Measurements from ENCODE around the gene MAP3K19.
"Not testable (repeated sequence)": the region's sequence is repeated elsewhere in the genome, so short reads cannot be mapped to it uniquely, and the experiment has no call there.

The MAP3K19 gene

DNA sequence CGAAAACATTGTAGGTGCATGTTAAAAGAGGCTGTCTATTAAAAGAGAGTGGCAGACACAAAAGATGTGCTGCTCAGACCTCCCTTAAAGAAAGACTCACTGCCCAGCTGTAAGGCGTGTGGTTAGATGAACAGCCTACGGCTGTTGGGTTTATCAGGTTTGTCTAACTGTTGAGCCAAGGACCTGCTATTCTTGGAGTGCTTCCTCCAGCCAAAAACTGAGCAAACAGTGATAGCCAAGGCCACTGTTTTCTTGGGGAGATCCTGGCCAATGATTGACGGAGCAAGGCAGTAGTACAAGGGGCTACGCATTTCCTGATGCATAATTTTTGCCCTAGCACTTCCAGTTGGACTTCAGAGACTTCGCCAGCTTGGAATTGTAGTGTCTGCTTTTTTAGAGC lies 3.4 kb upstream of the MAP3K19 start:
- no peak for DNase-seq (ENCODE audit: low read depth)

DNA sequence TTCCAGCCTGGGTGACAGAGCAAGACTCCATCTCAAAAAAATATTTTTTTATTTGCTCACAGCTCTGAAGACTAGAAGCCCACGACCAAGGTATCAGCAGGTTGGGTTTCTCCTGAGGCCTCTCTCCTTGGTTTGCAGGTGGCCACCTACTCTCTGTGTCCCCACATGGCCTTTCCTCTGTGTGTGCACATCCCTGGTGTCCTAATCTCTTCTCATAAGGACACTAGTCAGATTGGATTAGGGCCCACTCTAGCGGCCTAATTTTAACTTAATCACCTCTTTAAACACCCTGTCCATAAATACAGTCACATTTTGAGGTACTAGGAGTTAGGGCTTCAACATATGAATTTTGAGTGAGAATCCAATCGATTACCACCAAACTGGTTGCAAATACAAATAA lies 2.9 kb upstream of the MAP3K19 start:
- DNase-seq (ENCODE audit: low read depth), result no peak

DNA sequence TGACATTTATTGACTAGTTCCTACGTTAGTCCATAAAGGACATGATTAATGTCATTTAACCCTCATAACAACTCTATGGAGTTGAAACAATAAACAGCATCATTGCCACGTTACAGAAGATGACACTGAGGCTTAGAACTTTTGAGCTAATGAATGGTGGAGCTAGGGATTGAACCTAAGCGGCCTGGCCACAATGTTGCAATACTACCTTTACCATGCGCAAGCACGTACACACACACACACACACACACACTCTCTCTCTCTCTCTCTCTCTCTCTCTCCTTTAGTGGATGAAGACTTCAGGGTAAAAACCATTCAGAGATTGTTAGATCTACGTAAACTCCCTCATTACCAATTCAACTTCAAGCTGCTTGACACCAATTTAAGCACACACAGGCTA lies 875 bp upstream of the MAP3K19 start:
- no peak for DNase-seq (ENCODE audit: low read depth)

DNA sequence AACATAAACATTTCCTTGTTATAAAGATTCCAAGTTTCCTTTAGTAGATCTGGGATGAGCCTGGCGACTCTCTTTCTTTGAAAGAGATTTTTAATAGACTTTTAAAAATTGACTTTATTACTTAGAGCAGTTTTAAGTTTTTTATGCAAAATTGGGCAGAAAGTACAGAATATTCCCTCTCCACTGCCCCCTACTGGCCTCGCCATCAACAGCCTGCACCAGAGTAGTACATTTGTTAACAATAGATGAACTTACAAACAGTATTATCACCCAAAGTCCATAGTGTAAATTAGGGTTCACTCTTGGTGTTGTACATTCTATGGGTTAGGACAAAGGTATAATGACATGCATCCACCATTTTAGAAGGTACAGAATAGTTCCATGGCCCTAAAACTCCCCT lies 3.9 kb downstream of the MAP3K19 start:
- DNase-seq (ENCODE audit: low read depth), result no peak

DNA sequence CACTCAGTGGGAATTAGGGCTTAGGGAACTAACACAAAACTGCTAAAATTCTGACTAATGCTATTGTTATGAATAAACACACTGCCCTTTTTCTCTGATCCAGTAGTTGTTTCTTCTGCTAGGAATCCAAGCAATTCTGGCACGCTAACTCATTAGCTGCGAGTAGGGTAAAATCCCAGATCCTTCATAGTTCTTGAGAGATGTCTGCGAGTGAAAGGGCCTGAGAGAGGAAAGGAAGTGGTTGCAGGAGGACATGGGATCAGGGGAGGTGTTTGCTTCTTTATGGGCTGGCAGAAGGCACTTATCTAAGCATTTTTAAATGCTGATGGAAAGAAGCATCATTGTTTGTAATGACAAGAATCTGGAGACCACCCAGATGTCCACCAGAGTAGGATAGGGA lies 9.4 kb downstream of the MAP3K19 start:
- no peak for DNase-seq (ENCODE audit: low read depth)

DNA sequence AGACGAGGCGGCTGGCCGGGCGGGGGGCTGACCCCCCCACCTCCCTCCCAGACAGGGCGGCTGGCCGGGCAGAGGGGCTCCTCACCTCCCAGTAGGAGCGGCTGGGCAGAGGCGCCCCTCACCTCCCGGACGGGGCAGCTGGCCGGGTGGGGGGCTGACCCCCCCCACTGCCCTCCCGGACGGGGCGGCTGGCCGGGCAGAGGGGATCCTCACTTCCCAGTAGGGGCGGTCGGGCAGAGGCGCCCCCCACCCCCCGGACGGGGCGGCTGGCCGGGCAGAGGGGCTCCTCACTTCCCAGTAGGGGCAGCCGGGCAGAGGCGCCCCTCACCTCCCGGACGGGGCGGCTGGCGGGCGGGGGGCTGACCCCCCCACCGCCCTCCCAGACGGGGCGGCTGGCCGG lies 14.0 kb downstream of the MAP3K19 start:
- DNase-seq (ENCODE audit: low read depth), result not testable (repeated sequence)

DNA sequence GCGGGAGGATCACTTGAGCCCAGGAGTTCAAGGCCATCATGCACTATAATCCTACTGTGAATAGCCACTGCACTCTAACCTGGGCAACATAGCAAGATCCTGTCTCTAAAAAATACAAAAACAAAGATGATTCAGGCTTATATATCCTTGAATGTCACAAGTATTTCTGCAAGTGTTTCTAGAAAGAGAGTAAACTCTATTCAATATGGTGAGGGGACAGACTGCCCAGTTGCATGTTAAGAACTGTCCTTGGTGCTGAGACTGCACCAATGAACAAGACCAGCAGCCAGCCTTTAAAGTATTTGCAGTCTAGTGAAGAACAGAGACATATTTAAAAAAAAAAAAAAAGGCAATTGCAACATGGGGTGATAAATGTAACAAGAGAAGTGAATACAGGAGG lies 16.4 kb downstream of the MAP3K19 start:
- DNase-seq (ENCODE audit: low read depth), result no peak

DNA sequence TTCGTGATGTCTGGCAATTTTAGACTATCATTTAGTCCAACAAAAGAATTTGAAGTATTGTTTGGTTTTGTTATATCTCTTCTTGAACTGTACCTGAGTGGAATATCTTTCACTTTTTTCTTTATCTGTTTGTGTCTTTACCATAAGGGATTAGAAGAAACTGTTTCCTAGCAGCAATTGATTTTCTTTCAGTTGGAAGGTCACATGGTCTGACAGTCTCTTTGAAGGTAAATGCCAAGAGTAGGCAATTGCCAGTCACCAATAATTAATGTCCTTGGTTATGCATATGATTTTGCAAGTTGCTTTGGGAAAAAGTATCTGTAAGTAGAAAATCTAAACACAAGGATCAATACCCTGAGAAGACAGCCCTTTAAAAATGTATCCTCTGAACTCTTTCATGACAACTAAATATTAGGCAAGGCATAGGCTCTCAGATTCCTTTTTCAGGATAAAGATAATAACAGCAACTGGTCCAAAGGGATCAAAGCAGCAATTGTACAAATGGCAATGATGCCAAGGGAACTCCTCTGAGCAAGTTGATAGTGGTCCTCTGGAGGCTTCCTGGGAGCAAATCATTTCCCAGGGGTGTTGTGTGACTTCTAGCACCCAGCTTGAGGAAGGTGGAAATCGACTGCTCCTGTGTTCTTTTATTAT lies 17.6 kb downstream of the MAP3K19 start:
- DNase-seq (ENCODE audit: low read depth), result no peak

DNA sequence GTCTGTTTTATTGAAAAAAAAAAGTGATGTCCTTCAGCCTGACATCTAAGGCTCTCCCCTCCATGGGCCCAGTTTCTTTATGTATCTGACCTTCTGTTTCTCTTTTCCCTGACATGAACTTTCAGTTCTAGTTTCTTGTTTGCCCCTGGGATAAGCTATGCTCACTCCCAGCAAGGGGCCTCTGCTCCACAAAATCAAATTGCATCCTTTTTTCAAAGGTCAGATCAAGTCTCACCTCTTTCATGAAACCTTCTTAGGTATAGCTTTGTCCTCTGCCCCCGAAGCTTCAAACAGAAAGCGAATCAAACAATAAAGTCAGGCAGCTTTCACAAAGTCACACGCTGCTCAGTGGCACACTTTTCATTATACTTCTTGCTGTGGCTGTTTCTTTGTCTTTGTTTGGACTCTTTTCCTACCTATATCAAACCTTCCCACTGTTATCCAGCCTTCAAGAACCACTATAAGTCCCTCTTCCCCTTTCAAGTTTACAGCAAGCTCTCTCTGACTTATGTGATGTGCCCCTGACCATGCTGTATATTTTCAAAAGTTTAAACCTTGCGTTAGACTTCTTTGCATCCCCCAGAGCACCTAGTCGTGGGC lies 23.3 kb downstream of the MAP3K19 start:
- DNase-seq (ENCODE audit: low read depth), result no peak

DNA sequence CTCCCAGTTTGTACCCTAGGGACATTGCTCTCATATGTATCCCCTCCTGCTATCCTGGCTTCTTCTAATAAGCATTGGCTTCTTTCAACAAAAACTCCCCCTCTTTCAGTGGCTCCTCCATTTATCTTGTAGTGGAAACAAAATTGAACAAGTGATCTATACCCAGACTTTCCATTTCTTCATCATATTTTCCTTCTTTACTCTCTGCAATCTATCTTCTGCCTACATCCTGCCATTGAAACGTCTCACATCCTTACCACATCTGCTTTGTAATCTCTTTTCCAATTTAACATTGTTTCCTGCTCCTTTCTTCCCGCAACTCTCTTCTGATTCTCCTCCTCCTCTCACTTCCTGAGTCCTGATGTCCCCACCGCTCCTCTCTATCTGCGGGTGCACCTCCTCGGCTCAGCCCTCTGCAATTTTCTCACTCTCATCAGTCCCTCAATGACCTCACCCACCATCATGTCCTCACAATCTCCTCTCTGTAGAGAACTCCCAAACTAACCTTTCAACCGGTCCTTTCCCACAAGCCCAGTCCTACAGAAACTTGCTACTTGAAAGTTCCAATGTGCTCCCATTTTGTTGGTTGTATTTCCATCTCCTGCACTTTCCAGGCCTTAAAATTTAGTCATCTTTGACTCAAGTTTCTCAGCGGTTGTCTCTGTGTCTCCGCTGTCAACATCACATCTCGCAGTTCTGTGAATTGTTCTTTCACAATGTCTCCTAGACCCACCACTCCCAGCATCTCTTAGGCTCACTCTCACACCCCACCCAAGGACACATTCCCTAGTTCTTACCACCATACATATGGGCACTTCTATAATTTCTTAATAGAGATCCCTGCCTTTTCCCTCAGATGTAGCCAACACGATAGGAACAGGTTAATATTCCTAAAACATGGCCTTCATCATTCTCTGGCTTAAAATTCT lies 24.0 kb downstream of the MAP3K19 start:
- DNase-seq (ENCODE audit: low read depth), result no peak

DNA sequence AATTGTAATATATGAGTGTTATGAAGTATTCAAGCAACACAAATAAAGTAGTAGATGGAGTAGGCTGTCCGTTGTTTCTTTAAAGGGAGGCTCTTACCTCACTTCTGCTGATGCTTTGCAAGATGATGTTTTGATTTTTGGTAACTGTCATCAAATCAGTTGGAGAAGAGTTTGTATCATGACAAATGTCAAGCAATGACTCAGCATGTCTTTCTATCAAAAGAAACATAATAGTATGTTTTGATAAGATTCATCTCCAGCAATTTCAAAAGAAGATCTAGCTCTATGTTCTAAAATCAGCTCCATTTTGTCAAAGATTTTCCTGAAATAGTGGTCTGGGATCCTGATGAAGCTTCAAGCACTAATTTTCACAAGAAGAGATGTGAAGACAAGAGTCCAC lies 25.6 kb downstream of the MAP3K19 start:
- no peak for DNase-seq (ENCODE audit: low read depth)

DNA sequence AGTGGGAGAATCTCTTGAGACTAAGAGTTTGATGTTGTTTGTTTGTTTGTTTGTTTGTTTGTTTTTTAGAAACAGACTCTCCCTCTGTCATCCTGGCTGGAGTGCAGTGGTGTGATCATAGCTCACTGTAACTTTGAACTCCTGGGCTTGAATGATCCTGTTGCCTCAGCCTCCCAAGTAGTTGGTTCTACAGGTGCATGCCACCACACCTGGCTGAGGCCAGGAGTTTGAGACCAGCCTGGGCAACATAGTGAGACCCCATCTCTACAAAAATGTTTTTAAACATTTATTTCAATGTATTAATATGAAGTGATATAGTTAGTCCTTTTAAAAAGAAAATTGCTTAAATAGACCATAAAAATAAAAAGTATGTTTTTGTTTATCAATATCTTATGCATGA lies 35.6 kb downstream of the MAP3K19 start:
- DNase-seq (ENCODE audit: low read depth), result no peak

DNA sequence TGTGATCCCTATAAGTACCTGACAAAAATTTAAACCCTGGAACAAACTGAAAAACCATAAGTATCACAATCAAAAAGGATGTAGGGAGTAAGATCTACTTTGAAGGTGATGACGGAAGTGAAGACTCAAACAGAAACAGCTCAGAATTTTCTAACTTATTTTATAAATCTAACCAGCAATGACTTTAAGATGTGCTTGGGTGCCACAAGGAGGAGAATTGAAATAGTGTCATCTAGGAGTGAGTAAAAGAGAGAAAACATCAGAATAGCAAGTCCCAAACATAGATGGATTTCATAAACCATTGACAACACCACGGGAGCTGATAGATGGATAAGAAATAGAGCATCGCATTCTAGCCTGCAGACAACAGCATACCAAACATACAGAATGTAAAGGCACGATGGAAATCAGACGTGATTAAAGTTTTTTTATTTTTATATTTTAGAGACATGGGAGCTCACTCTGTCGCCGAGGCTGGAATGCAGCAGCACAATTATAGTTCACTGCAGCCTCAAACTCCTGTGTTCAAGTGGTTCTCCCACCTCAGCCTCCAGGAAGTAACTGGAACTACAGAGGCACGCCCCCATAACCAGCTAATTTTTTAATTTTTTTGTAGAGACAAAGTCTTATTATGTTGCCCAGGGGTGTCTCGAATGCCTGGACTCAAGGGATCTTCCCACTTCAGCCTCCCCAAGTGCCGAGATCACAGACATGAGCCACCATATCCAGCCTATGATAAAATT lies 36.9 kb downstream of the MAP3K19 start:
- no peak for DNase-seq (ENCODE audit: low read depth)

DNA sequence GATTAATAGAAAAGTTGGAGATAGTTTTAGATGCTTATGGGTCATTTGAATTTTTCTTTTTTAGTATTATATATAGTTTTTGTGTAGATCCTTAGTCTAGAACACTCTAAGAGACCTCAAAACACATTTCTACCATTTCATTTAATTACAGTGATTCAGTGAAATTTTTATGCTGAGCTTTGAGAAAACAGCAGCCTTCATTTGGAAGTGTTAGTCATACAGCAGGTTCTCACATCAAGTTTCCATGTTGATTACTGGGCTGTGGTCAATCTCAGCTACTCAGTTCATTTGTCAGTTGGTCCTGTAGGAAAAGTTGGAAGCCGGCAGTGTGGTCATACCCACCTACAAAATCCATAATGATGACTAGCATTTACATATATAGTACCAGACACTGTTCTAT lies 37.9 kb downstream of the MAP3K19 start:
- DNase-seq (ENCODE audit: low read depth), result no peak

DNA sequence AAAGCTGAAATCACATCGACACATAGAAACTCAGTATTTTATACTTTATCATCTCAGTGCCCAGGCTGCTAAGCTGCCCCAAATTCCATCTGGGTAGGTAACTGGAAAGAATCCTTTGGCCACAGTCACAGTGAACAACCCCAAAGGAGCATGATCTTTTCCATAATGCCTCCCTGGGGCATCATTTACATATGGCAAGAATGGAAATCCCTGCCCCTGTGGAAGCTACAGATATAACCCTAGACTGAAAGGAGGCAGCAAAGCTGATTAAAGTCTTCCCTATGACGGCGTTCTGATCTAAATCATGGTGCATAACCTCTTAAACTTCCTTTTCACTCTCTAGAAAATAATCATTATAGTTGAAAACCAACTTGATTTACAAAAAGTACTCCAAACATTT lies 41.5 kb downstream of the MAP3K19 start:
- DNase-seq (ENCODE audit: low read depth), result no peak

DNA sequence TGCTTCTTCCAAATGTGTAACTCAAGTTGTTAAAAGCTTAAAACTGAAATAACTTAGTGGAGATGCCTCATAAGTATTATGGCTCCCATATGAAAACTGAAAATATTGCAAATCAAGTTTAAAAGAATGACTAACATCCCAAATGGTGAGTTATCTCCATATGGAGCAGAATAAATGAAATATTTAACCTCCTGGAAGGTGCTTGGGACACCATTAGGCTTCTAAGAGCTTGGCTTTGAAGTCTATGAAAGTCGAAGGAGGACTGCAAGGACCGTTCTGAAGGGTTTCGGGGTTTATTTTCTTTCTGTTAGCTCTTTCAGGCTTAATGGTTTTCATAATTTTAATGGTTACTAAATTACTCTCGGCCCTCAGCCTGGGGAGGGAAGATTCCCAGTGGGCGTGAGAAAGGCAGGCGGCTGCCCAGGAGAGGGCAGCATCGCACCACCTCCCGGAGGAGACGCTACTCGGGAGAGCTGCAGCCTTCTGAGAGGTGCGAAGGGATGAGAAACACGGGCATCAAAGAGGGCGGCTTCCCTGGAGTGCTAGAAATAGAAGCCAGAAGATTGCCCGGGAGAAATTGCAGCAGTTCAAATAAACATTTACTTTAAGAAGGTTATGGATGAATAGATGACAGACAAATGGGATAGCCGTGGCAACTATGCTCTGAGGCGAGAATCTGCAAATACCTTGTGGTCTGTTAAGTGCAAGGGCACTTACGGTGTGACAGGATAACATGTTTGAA lies 43.1 kb downstream of the MAP3K19 start:
- peak; percentile 49 for DNase-seq (ENCODE audit: low read depth)

DNA sequence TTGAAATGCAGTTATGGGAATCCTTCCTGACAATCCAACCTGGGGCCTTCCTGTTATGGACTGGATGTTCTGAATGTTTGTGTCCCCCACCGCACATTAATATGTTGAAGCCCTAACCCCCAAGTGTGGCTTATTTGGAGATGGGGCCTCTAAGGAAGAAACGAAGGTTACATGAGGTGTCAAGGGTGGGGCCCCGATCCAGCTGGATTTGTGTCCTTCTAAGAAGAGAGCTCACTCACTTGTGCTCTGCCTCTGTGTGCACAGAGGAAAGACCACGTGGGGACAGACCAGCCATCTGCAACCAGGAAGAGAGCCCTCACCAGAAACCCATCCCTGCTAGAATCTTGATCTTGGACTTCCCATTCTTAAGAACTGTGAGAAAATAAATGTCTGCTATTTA lies 44.4 kb downstream of the MAP3K19 start:
- DNase-seq (ENCODE audit: low read depth), result no peak

DNA sequence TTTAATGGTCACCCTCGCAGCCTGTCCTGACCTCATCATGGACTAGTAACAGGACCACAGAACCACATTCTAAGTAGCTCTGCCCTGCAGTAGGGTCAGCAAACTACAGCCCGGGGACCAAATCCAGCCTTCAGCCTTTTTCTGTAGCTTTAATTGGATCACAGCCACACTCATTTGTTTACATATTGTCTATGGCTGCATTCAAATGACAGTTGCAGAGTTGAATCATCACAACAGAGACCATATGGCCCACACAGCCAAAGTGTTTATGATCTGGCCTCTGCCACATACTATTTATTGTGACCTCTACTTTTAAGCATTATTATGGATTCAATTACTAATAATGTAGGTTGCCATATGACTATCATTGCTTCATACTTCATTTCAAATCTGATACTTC lies 47.7 kb downstream of the MAP3K19 start:
- DNase-seq (ENCODE audit: low read depth), result no peak

DNA sequence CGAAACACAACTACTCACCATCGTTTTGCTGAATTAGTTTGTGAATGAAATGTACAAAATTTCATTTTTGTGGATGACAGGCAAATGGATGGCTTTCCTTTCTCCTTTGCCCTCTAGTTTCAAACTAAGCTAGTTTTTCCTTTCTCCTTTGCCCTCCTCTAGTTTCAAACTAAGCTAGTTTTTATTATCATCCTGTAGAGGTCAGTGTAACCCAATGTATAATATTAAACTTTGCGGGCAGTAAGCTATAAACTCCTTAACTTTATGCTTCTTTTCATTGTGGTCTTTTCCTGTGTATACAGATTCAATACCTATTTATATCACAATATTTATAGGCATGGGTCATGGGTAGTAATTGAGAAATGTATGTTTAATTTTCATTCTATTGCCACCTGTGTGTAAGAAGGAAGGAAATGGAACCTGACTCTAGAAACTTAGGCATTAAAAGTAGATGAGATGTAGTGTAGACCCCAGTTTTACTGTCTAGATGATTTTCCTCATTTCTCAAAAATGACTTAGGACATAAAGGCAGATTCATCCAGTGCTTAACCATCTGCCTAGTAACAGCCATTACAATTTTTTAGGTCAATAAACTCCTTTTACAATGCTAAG lies 58.1 kb downstream of the MAP3K19 start:
- DNase-seq (ENCODE audit: low read depth), result no peak

DNA sequence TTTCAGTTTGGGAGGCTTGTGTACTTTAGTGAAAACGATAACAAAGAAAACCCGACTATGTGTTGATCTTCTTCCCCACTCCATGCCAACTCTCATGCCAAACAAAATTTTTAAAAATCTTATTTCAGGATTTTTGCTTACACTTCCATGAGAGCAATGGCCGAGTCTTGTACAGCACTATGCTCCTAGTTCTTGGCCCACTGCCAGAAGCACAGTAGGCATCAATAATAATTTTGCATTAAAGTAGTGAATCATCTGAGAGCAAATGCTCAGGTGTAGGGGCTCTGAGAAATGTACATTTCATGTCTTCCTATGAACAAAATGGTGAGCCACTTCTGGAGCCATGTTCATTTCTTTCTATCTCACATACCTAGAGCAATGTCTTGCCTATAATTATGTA lies 62.2 kb downstream of the MAP3K19 start:
- no peak for DNase-seq (ENCODE audit: low read depth)

DNA sequence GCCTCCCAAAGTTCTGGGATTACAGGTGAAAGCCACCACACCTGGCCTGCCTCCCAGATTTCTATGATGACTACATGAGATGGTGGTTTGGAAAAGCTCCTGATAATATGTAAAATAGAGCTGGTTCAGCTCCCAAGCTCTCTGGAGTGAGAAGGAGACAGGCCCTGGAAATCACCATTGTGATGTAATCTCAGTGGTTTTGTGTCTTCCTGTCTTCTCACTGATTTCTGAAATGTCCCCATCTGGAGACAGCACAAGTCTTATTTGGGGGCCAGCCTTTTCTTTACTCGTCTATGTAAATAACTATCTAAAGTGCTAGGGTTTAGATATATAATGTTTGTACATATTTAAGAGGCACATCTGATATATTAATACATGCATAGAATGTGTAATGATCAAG lies 64.6 kb downstream of the MAP3K19 start:
- no peak for DNase-seq (ENCODE audit: low read depth)

All from stimulated activated CD8-positive, alpha-beta memory T cell treated with anti-CD3 and anti-CD28 coated beads, Interleukin-15, amount 100 ng/mL, for 24 hours (primary cell).